ENCODE data around the gene UBTD1.
"Not testable (repeated sequence)": the region's sequence is repeated elsewhere in the genome, so short reads cannot be mapped to it uniquely, and the experiment has no call there.

The UBTD1 gene

GRCh38 chr10:97540669-97541500 lies 42.2 kb downstream of the UBTD1 start:
- DNase-seq = no peak

- no peak for DNase-seq
Observed at GRCh38 chr10:97542169-97543024, 43.7 kb downstream of the UBTD1 start.

- DNase-seq = no peak
Observed at GRCh38 chr10:97543025-97543546, 44.4 kb downstream of the UBTD1 start.

GRCh38 chr10:97546456-97547270 lies 47.9 kb downstream of the UBTD1 start:
- no peak for DNase-seq

- DNase-seq = no peak
Observed at GRCh38 chr10:97547271-97547600, 48.5 kb downstream of the UBTD1 start.

- DNase-seq = no peak
Observed at GRCh38 chr10:97547962-97548361, 49.2 kb downstream of the UBTD1 start.

- no peak for DNase-seq
Observed at GRCh38 chr10:97548828-97549455, 50.2 kb downstream of the UBTD1 start.

- DNase-seq = no peak
Observed at GRCh38 chr10:97549587-97550322, 51.0 kb downstream of the UBTD1 start.

- DNase-seq = no peak
Observed at GRCh38 chr10:97550336-97551149, 51.8 kb downstream of the UBTD1 start.

- DNase-seq = no peak
Observed at GRCh38 chr10:97551271-97551670, 52.5 kb downstream of the UBTD1 start.

GRCh38 chr10:97553575-97554031 lies 54.9 kb downstream of the UBTD1 start:
- DNase-seq = peak; percentile 62

- DNase-seq = not testable (repeated sequence)
Observed at GRCh38 chr10:97554336-97554735, 55.6 kb downstream of the UBTD1 start.

GRCh38 chr10:97555541-97555940 lies 56.8 kb downstream of the UBTD1 start:
- DNase-seq = not testable (repeated sequence)

- DNase-seq = not testable (repeated sequence)
Observed at GRCh38 chr10:97560731-97561381, 62.1 kb downstream of the UBTD1 start.

GRCh38 chr10:97561386-97562077 lies 62.8 kb downstream of the UBTD1 start:
- not testable (repeated sequence) for DNase-seq

- DNase-seq = not testable (repeated sequence)
Observed at GRCh38 chr10:97562329-97562728, 63.6 kb downstream of the UBTD1 start.

- no peak for DNase-seq
Observed at GRCh38 chr10:97563337-97563736, 64.6 kb downstream of the UBTD1 start.

GRCh38 chr10:97564776-97565175 lies 66.1 kb downstream of the UBTD1 start:
- no peak for DNase-seq

GRCh38 chr10:97566336-97566996 lies 67.7 kb downstream of the UBTD1 start:
- no peak for DNase-seq
